Measurements from ENCODE around the gene CGB3. TPM values are rescaled to one million over a fixed set of nuclear protein-coding genes. Genes with fewer than 3 reads are reported as not detected.
"Not testable (repeated sequence)": the region's sequence is repeated elsewhere in the genome, so short reads cannot be mapped to it uniquely, and the experiment has no call there.

The CGB3 gene
- total RNA-seq, result not detected

DNA sequence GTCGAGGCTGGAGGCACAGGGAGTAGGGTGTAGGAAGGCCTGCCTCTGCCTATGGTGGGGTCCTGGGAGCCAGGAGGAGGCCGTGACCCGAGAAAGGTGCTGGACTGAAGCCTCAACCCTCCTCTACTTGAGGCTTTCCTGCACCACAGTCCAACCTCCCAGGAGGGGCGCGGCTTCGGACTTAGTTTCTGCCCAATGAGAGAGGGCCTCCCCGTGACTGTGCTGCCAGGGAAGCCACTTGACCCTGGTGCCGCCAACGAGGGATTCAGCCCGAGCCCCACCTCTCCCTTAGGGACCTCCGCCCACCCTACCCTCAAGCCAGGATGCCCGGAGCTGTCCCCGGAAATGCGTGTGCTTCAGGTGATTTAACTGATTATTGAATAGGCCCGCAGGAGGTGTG is at the start of gene CGB3:
CGB3 (minus strand) TSS at position 101 of the 400 bp plus-strand sequence. CDS start 362 bp downstream, outside the sequence.
- CTCF ChIA-PET; DNase-seq; H3K36me3 Mint-ChIP-seq (ENCODE audit: low read depth); POLR2A ChIA-PET; H3K27ac Mint-ChIP-seq; H3K27me3 Mint-ChIP-seq; H3K4me3 Mint-ChIP-seq; H3K9me3 Mint-ChIP-seq: not testable (repeated sequence)
- H3K4me1 Mint-ChIP-seq, result peaks cover 22% of the 10 kb centered on the region

DNA sequence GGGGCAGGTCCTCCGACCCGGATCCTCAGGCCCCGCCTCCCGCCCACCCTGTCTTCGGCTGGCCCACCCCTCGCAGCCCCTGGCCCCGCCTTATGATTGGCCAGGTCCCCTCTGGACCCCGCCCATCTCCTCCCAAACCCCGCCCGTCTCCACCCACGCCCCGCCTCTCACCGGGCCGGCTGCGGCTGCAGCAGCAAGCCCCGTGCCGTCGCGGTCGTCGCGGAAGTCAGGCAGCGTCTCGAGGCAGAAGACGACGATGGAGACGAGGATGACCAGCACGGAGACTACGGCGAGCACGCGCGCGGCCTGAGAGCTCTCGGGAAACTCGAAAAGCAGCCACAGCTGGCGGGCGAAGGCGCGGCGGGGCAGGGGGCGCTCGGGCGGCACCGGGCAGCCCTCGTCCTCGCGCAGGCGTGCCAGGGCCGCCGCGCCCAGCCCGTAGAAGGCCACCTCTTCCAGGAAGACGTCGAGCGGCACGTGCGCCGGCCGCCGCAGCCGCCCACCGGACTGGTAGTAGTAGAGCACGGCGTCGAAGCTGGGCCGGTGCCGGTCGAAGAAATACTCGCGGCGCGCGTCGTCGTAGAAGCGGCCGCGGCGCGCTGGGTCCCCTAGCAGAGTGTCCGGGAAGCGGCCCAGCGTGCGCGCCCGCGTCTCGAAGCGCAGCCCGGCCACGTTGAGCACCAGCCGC is 47.9 kb upstream of the CGB3 start:
- Mint-ChIP-seq H3K36me3 (ENCODE audit: low read depth) (peaks cover 2% of the 10 kb centered on the region), H3K27ac (no peak overlapping the region), H3K27me3 (peaks cover 53% of the 10 kb centered on the region), H3K4me3 (no peak overlapping the region), H3K9me3 (no peaks in the 10 kb centered on the region), H3K4me1 (peaks cover 7% of the 10 kb centered on the region)
- ChIA-PET CTCF (interaction anchor here (1.2 kb wide), 1 partner anchor 34 kb away, joined by 3 read pairs; no protein-coding TSS in a partner anchor), POLR2A (no interaction called here)
- no peak for DNase-seq

DNA sequence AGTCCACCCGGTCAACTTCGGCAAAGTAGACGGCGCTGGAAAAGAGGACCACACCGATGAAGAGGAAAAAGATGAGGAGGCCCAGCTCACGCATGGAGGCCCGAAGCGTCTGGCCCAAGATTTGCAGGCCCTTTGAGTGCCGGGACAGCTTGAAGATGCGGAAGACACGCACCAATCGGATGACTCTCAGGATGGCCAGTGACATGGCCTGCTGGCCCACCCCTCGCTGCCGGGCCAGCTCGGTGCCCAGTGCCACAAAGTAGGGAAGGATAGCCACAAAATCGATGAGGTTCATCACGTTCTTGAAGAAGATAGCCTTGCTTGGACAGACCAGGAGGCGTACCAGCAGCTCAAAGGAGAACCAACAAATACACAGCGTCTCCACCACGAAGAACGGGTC is 46.3 kb upstream of the CGB3 start:
- no peaks in the 10 kb centered on the region for H3K9me3 Mint-ChIP-seq
- H3K36me3 Mint-ChIP-seq (ENCODE audit: low read depth), result peaks cover 2% of the 10 kb centered on the region
- H3K27ac Mint-ChIP-seq, result no peak overlapping the region
- peaks cover 68% of the 10 kb centered on the region for H3K27me3 Mint-ChIP-seq
- no peak overlapping the region for H3K4me3 Mint-ChIP-seq
- peaks cover 7% of the 10 kb centered on the region for H3K4me1 Mint-ChIP-seq
- ChIA-PET CTCF (interaction anchor here (1.6 kb wide), 1 partner anchor 28 kb away, joined by 10 read pairs; no protein-coding TSS in a partner anchor), POLR2A (interaction anchor here (1.5 kb wide), 1 partner anchor 12 kb away, joined by 3 read pairs; no protein-coding TSS in a partner anchor)
- DNase-seq, result no peak

DNA sequence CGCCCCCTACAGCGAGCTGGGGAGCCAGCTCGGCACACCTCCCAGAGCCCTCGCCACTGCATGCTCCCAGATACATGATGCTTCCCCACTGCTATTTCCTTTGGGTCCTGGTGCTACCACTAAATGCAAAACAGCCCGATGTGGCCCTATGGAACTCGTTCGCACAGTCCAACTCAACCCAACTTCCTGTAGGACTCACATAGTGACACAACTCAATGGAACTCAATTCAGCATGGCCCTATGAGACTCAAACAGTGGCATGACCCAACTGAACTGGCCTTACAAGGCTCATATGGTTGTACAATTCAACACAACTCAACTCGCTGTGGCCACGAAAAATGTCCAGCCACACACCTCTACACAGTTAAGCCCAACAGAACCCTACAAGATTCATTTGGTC is 44.9 kb upstream of the CGB3 start:
- Mint-ChIP-seq H3K9me3 (no peaks in the 10 kb centered on the region), H3K4me1 (peaks cover 7% of the 10 kb centered on the region), H3K4me3 (no peak overlapping the region), H3K36me3 (ENCODE audit: low read depth) (peaks cover 2% of the 10 kb centered on the region), H3K27me3 (peaks cover 76% of the 10 kb centered on the region), H3K27ac (no peak overlapping the region)
- CTCF ChIA-PET, result interaction anchor here (1.6 kb wide), 1 partner anchor 29 kb away, joined by 10 read pairs; no protein-coding TSS in a partner anchor
- POLR2A ChIA-PET, result no interaction called here
- DNase-seq, result no peak

DNA sequence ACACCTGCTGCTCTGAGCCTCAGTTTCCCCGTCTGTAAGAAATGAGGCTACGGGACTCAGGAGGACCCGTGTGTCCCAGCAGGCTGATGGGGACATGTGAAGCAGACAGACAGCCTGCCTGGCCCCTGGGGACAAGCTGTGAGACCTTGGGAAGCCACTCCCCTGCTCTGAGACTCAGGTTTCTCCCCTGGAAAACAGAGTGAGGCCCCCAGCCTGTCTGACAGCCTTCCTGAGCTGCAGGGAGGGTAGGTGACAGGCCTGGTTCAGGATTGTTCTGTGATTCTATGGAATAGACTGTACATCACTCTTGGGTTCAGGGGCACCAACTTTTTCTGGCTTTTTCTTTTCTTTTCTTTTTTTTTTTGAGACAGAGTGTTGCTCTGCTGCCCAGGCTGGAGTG is 43.4 kb upstream of the CGB3 start:
- POLR2A ChIA-PET, result no interaction called here
- Mint-ChIP-seq H3K27ac (no peak overlapping the region), H3K27me3 (peaks cover 62% of the 10 kb centered on the region), H3K4me1 (no peaks in the 10 kb centered on the region), H3K4me3 (no peak overlapping the region), H3K9me3 (no peaks in the 10 kb centered on the region), H3K36me3 (ENCODE audit: low read depth) (no peaks in the 10 kb centered on the region)
- no peak for DNase-seq
- CTCF ChIA-PET, result no interaction called here

DNA sequence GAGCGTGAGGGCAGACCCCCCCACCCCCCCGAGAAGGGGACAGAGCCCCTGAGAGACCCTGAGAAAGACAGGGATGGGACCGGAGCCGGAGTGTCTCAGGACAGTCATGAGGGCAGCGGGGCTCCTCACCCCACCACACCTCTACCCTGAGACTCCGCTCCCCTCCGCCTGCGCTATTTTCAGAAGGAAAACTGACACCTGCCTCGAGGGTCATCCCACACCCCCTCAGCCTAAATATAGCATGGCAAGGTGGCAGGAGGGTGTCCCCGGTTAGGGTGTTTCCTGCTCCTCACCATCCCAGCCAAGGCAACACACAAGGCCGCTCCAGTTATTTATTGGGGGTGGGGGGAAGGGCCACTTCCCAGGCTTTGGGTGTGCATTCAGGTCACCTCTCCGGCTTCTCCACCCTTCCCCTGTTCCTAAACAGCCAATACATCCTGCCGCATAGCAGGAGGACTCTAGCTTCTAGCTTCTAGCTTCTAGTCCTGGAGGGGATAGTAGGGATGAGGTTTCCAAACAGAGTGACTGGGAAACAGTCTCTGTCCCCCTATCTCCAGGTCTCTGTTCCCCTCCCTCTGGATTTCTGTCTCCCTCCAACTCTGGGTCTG is 41.9 kb upstream of the CGB3 start:
- ChIA-PET POLR2A (no interaction called here), CTCF (no interaction called here)
- Mint-ChIP-seq H3K27me3 (peaks cover 59% of the 10 kb centered on the region), H3K4me1 (no peaks in the 10 kb centered on the region), H3K4me3 (no peak overlapping the region), H3K36me3 (ENCODE audit: low read depth) (no peaks in the 10 kb centered on the region), H3K9me3 (no peaks in the 10 kb centered on the region), H3K27ac (no peak overlapping the region)
- no peak for DNase-seq

DNA sequence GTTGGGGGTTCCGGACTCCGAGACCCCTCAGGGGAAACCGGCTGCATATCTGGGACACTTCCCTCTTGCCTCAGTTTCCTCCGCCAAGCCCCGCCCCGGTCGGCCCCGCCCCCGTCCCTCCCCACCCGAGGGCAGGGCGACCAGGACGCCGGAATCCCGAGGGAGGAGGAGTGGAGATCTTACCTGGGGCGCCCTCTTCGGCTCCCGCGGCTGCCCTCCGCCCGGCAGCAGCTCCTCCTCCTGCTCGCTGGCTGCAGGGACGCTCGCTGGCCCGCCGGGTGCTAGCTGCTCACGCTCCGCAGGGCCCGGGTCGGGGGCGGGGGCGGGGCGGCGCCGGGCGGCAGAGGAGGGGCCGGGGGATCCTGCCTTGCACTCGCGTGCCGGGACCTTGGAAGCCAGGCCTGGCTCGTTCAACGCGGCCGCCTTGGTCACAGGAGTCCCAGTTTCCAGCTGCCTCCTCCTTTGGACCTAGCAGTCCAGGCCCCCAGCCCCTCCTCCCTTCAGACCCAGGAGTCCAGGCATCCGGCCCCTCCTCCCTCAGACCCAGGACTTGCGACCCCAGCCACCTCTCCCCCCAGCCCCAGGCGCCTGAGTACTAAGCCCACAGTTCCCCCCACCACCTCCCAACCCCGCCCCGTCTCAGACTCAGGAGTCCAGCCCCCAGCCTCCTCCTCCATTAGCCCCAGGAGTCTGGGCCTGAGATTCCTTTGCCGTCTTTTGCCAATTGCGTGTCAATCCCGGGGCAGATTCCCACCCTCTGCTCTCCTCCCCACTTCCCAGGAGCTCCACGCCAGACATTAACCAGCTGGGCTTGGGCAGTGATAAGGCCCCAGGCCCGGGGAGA is 40.9 kb upstream of the CGB3 start, which contains the start of gene NTF4:
NTF4 (minus strand) TSS at position 51 of the 844 bp plus-strand sequence. CDS start 2,821 bp downstream, outside the sequence.
- H3K27me3 Mint-ChIP-seq, result peaks cover 57% of the 10 kb centered on the region
- H3K27ac Mint-ChIP-seq, result no peak within 1 kb of the TSS
- no peak within 1 kb of the TSS for H3K4me3 Mint-ChIP-seq
- H3K9me3 Mint-ChIP-seq, result no peaks in the 10 kb centered on the region
- CTCF ChIA-PET, result interaction anchor here (0.6 kb wide), 1 partner anchor 249 kb away, joined by 4 read pairs; no protein-coding TSS in a partner anchor
- H3K36me3 Mint-ChIP-seq (ENCODE audit: low read depth), result no peaks in the 10 kb centered on the region
- no peak for DNase-seq
- POLR2A ChIA-PET, result no interaction called here
- no peaks in the 10 kb centered on the region for H3K4me1 Mint-ChIP-seq

DNA sequence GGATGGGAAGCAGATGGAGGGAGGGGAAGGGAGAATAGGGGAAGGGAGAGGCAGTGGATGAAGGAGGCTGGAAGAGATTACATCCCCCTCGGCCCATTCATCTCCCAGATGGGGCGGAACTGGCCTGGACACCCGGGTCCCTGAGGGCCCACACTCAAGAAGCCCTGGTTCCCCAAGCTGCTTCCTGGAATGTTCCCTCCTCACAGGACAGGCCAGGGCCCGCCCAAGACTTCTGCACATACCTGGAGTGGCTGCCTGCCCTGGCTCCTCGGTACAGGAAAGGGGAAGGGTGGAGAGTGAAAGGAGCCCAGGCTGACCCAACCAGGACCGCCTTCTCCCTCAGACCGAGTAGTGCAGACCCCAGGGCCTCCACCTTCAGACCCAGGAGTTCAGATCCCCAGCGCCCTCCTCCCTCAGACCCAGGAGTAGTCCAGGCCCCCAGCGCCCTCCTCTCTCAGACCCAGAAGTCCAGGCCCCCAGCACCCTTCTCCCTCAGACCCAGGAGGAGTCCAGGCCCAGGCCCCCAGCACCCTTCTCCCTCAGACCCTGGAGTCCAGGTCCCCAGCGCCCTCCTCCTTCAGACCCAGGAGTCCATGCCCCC is 40.0 kb upstream of the CGB3 start:
- Mint-ChIP-seq H3K4me1 (no peaks in the 10 kb centered on the region), H3K27ac (no peak overlapping the region), H3K4me3 (no peak overlapping the region), H3K36me3 (ENCODE audit: low read depth) (no peaks in the 10 kb centered on the region), H3K27me3 (peaks cover 57% of the 10 kb centered on the region), H3K9me3 (no peaks in the 10 kb centered on the region)
- DNase-seq, result no peak
- ChIA-PET CTCF (no interaction called here), POLR2A (no interaction called here)

DNA sequence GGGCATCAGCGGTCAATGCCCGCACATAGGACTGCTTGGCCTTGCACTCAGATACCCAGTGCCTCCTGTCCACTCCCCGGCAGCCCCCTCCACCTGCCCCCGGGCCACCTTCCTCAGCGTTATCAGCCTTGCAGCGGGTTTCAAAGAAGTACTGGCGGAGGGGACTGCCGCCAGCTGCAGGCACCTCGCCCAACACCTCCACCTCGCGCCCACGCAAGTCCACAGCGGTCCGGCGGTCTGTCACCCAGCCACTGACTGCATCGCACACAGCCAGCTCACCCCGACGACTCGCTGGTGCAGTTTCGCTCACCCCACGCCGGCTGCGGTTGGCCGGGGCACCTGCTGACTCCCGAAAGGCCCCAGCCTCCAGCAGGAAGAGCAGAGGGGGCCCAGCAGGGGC is 37.3 kb upstream of the CGB3 start:
- peaks cover 19% of the 10 kb centered on the region for H3K4me1 Mint-ChIP-seq
- DNase-seq, result no peak
- H3K9me3 Mint-ChIP-seq, result no peaks in the 10 kb centered on the region
- POLR2A ChIA-PET, result no interaction called here
- H3K27ac Mint-ChIP-seq, result no peak overlapping the region
- no peak overlapping the region for H3K4me3 Mint-ChIP-seq
- no peaks in the 10 kb centered on the region for H3K36me3 Mint-ChIP-seq (ENCODE audit: low read depth)
- H3K27me3 Mint-ChIP-seq, result peaks cover 63% of the 10 kb centered on the region
- CTCF ChIA-PET, result interaction anchor here (2.5 kb wide), 1 partner anchor 36 kb away, joined by 9 read pairs; no protein-coding TSS in a partner anchor

DNA sequence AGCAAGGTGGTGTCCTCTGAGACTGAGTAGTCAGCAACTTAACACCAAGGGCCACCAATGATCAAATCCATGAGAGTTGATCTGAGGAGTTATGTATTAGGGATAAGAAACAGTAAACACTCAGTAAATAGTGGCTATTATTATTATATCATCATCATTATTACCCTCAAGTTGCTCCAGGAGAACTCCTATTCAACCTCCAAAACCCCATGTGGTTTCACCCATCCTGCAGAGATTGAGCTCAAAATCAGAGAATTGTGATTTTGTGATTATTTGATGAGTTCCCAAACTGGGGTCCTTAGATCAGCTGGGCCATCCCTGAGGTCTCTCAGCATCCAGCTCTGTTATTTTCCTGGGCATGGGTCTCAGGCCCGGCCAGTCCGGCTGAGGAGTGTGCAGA is 36.9 kb upstream of the CGB3 start:
- Mint-ChIP-seq H3K27ac (no peak overlapping the region), H3K4me3 (no peak overlapping the region), H3K4me1 (peaks cover 23% of the 10 kb centered on the region), H3K36me3 (ENCODE audit: low read depth) (no peaks in the 10 kb centered on the region), H3K9me3 (no peaks in the 10 kb centered on the region), H3K27me3 (peaks cover 62% of the 10 kb centered on the region)
- CTCF ChIA-PET, result interaction anchor here (2.5 kb wide), 1 partner anchor 37 kb away, joined by 9 read pairs; no protein-coding TSS in a partner anchor
- no peak for DNase-seq
- POLR2A ChIA-PET, result no interaction called here

DNA sequence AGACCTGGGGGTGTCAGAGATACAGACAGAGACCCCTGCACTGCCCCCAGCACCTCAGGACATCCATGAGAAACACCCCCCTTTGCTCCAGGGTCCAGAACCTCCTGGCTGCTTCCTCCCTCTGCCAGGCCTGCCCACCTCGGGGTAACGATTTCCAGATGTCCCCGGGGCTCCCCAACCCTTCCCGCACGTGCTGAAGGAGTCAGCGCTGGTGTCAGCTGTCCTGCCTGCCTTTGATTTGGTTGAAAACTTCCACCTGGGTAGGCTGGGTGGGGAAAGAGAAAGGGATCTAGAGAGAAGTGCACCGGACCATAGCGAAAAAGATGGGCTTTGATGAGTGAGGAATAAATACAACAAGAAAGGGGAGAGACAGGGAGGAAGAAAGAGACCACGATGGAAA is 34.9 kb upstream of the CGB3 start:
- peaks cover 52% of the 10 kb centered on the region for H3K27me3 Mint-ChIP-seq

DNA sequence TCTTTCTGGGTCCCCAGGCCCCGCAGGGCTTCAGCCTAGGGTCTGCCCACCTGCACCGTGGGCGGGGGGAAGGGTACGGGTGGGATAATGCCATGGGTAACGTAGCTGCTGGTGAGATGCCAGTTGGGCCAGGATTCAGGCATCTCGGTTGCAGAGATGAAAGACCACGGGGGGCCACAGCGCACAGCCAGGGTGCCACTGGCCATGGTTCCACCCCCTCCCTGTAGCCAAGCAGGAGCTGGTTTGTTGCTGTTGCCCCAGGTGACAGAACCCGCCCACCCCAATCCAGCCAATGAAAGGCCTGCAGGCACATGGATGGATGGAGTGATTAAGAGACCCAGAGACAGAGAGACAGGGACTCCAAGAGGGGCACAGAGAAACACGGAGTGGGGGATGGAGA is 34.4 kb upstream of the CGB3 start:
- Mint-ChIP-seq H3K27ac (no peak overlapping the region), H3K36me3 (ENCODE audit: low read depth) (no peaks in the 10 kb centered on the region), H3K4me3 (no peak overlapping the region), H3K9me3 (no peaks in the 10 kb centered on the region), H3K4me1 (peaks cover 23% of the 10 kb centered on the region), H3K27me3 (peaks cover 52% of the 10 kb centered on the region)
- POLR2A ChIA-PET, result no interaction called here
- DNase-seq, result no peak
- CTCF ChIA-PET, result interaction anchor here (1.0 kb wide), 2 partner anchors 40 to 59 kb away, joined by 3 read pairs; no protein-coding TSS in a partner anchor

More for the DNA sequence above, 34.9 kb upstream of the CGB3 start:
- ChIA-PET POLR2A (no interaction called here), CTCF (interaction anchor here (1.0 to 2.5 kb wide), 3 partner anchors 39 to 59 kb away, joined by 3 to 9 read pairs (median 3); no protein-coding TSS in a partner anchor)
- no peak overlapping the region for H3K27ac Mint-ChIP-seq
- no peak overlapping the region for H3K4me3 Mint-ChIP-seq
- peaks cover 23% of the 10 kb centered on the region for H3K4me1 Mint-ChIP-seq
- H3K36me3 Mint-ChIP-seq (ENCODE audit: low read depth), result no peaks in the 10 kb centered on the region
- DNase-seq, result no peak
- no peaks in the 10 kb centered on the region for H3K9me3 Mint-ChIP-seq

All from activated CD4-positive, alpha-beta memory T cell treated with anti-CD3 and anti-CD28 coated beads, Interleukin-2, amount 10 ng/mL, durations not matched to agents 7 days and 5 days (primary cell).